Coronary artery (tissue), 2 donors: Measurements from ENCODE around the gene GTF2IRD1.
"Not testable (repeated sequence)": the region's sequence is repeated elsewhere in the genome, so short reads cannot be mapped to it uniquely, and the experiment has no call there.

ENCODE experiments used
- DNase-seq: peaks from one replicate; pipeline ENCODE4 v3.0.0-alpha.2; 2017; ENCODE audit warnings: low spot score
- H3K27ac ChIP-seq, 2 donors: fragments of 200-600 bp; sonication (generic); one replicate each; pipeline ENCODE4 v1.5.1; 2016 to 2019
- H3K4me3 ChIP-seq: fragments of 200-600 bp; sonication (generic); 2 replicates; pipeline ENCODE4 v1.5.1; 2016; ENCODE audit warnings: mild to moderate bottlenecking, moderate library complexity
- TF ChIP-seq, protein P1 (sequence below): fragments of 200-600 bp; sonication (generic); IDR thresholded peaks from one replicate; pipeline ENCODE4 v1.5.1; 2019; ENCODE audit warnings: antibody characterized with exemption

GTF2IRD1 gene

DNA sequence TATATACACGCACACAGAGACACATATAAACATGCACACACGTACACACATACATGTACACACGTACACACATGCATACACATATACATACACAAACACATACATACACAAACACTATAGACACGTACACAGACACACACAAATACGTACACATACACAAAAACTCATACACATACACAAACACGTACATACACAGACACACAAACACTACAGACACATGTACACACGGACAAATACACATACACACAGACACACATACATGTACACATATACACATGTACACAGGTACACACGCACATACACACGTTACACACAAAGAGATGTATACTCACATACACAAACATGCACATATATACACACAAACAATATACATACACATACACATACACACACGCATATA is 35.2 kb upstream of the GTF2IRD1 start:
- TF ChIP-seq, protein P1, sequence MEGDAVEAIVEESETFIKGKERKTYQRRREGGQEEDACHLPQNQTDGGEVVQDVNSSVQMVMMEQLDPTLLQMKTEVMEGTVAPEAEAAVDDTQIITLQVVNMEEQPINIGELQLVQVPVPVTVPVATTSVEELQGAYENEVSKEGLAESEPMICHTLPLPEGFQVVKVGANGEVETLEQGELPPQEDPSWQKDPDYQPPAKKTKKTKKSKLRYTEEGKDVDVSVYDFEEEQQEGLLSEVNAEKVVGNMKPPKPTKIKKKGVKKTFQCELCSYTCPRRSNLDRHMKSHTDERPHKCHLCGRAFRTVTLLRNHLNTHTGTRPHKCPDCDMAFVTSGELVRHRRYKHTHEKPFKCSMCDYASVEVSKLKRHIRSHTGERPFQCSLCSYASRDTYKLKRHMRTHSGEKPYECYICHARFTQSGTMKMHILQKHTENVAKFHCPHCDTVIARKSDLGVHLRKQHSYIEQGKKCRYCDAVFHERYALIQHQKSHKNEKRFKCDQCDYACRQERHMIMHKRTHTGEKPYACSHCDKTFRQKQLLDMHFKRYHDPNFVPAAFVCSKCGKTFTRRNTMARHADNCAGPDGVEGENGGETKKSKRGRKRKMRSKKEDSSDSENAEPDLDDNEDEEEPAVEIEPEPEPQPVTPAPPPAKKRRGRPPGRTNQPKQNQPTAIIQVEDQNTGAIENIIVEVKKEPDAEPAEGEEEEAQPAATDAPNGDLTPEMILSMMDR = no peak
- no peak for DNase-seq
- Histone ChIP-seq H3K27ac (no peak overlapping the region), H3K4me3 (no peak overlapping the region)

- not testable (repeated sequence) for H3K27ac ChIP-seq, DNase-seq, H3K4me3 ChIP-seq
Measured at GRCh38 chr7:74419232-74419631, 34.5 kb upstream of the GTF2IRD1 start.

- DNase-seq = no peak
Measured at GRCh38 chr7:74420006-74420405, 33.7 kb upstream of the GTF2IRD1 start.

DNA sequence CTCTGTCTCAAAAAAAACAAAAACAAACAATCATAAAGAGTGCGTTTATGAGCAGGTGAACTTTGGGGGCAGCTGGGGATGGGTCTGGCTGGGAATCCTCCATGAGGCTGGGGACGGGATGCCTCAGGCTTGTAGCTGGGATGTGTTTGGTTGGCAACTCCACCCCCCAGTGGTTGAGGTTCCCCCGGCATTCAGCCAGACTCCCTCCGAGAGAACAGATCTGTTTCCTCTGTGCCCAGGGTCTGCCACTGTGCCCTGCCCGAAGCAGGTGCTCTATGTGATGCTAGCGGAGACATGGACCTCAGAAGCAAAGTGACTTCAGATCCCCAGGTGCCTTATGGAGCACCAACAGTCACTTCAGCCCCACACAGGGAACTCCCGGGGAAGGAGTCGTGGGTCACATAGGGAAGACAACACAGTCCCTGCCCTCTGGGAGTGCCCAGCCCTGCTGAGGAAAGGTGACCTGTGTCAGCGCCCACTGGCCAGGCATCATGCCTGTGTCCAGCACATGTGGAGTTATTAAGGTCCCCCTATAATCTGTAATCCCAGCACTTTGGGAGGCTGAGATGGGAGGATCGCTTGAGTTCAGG is 29.3 kb upstream of the GTF2IRD1 start:
- TF ChIP-seq, protein P1 = no peak
- Histone ChIP-seq H3K27ac (no peak overlapping the region), H3K4me3 (no peak overlapping the region)
- DNase-seq = no peak

More at GRCh38 chr7:74420006-74420405, 33.7 kb upstream of the GTF2IRD1 start:
- Histone ChIP-seq H3K4me3 (no peak overlapping the region), H3K27ac (no peak overlapping the region)
- TF ChIP-seq, protein P1 = no peak

DNA sequence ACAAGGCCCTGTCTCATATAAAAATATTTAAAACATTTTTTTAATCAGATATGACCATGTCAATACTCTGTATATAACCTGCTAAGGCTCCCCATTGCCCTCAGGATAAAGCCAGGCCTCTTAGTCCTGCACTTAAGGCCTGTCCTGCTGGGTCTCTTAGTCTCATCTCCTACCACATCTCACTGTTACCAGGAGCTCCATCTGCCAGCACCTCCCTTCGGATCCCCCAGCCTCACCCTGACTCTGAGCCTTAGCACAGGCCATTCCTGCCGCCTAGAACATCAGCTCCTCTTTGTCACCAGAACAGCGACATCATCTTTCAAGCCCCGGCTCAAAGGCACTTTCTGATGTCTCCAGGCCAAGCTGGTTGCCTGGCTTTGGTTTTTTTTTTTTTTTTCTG is 25.7 kb upstream of the GTF2IRD1 start:
- Histone ChIP-seq H3K4me3 (no peak overlapping the region), H3K27ac (no peak overlapping the region)
- TF ChIP-seq, protein P1 = no peak
- DNase-seq = no peak

DNA sequence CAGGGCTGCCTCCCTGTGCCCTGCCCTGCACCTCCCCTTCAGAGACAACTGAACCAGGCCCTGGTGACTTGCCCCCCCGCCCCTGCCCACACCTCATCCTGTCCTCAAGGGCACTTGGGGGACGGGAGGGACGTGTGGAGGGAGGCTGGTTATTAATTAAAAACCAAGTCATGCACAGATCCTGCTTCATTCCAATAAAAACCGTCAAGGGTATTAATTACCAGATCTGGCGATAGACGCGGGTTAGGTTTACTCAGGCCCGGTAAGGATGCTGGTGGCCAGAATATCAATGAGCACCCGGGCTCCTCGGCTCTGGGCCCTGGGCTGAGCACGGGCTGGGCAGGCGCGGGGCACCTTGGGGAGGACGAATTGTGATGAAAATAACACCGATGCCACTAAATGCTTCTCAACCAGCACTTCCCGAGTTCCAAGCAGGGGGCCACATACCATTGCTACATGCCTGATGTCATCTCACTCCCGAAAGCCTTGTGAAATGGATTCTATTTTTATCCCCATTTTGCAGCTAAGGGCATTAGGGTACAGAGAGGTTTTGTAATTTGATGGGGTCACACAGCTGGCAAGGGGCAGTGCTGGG is 24.5 kb upstream of the GTF2IRD1 start:
- no peak overlapping the region for H3K4me3 ChIP-seq
- TF ChIP-seq, protein P1 = no peak
- no peak overlapping the region for H3K27ac ChIP-seq
- no peak for DNase-seq

DNA sequence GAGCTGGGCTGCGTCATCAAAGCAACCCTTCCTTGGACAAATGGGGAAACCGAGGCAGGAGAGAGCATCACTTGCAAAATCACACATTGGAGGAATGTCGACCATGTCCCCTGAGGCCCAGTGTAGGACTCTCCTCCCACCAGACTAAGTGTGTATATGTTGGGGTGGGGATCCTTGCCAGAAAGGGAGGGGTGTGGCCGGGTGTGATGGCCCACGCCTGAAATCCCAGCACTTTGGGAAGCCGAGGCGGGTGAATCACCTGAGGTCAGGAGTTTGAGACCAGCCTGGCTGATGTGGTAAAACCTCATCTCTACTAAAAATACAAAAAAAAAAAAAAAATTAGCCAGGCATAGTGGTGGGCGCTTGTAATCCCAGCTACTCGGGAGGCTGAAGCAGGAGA is 23.3 kb upstream of the GTF2IRD1 start:
- H3K27ac ChIP-seq, H3K4me3 ChIP-seq, DNase-seq: not testable (repeated sequence)

DNA sequence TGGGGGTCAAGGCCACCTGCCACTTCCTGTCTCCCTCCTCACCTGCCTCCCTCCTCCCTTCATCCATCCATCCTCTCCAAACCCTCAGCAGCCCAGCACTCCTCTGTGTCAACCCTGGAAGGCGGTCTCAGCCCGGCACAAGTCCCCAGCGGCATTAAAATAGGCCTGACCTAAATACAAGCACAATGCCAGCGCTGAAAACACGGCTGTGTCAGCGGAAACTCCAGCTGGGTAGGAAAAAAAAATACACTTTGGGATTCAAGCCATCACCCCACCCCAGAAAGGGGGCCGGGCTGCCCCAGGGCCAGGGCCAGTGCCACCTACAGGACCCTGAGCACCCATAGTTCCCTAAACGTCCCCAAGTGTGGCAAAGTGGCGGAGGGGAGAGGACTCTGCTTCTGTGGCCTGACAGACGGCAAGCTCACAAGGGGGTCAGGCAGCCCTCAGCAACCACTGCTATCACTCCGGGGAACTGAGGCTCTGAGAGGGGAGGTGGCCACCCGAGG is 22.7 kb upstream of the GTF2IRD1 start:
- Histone ChIP-seq H3K4me3 (no peak overlapping the region), H3K27ac (no peak overlapping the region)
- DNase-seq = no peak
- TF ChIP-seq, protein P1 = no peak

- not testable (repeated sequence) for DNase-seq, H3K4me3 ChIP-seq
Measured at GRCh38 chr7:74437291-74437571, 16.5 kb upstream of the GTF2IRD1 start.

More at GRCh38 chr7:74437291-74437571, 16.5 kb upstream of the GTF2IRD1 start:
- not testable (repeated sequence) for H3K27ac ChIP-seq
